Measurements from ENCODE around the gene CLEC3B. TPM values are rescaled to one million over a fixed set of nuclear protein-coding genes. Genes with fewer than 3 reads are reported as not detected.

Gene CLEC3B
- total and polyA plus RNA-seq, 2 of the 8 experiments (the other 6 are each of a cell fraction or from before 2014, with no cell fraction given), result 0.32 TPM; not detected in 1

GRCh38 chr3:44999782-45000181, 26.3 kb upstream of the CLEC3B start (continued):
- TF ChIP-seq GABPA (IDR thresholded peaks at IDR 0.05; ENCODE audit: borderline replicate concordance, insufficient read depth, low read length) (no peak), FOSL1 (IDR thresholded peaks at IDR 0.05; ENCODE audit: insufficient read depth, low read depth, low read length) (no peak), BACH1 (IDR thresholded peaks at IDR 0.05; ENCODE audit: low read length) (no peak), CREB1 (IDR thresholded peaks at IDR 0.05) (no peak), E2F6 (IDR thresholded peaks at IDR 0.05) (no peak), TCF12 (IDR thresholded peaks at IDR 0.05; ENCODE audit: low read depth, low read length) (no peak), HDAC6 (IDR thresholded peaks at IDR 0.05; ENCODE audit: low read depth, low read length) (no peak)
